GM23338 (cell line): ENCODE data around the gene KAZN.

Experiments
- CTCF ChIP-seq, 2 experiments: fragments of 200-600 bp in 1 of 2; sonication (generic) in 1 of 2; conservative IDR thresholded peaks; 2 replicates each; pipeline versions ENCODE4 v1.5.1 to v1.6.1; 2016 to 2017; ENCODE audit warnings: antibody characterized with exemption in 2 of 2, low read depth in 2 of 2, mild to moderate bottlenecking in 2 of 2, moderate library complexity in 1 of 2
- JUNB ChIP-seq: IDR thresholded peaks from one replicate; pipeline ENCODE4 v1.6.1; 2016; ENCODE audit warnings: antibody characterized with exemption; ENCODE audit not compliant: unreplicated experiment
- POLR2AphosphoS5 ChIP-seq: IDR thresholded peaks from 2 replicates; pipeline ENCODE4 v1.6.1; 2016; ENCODE audit warnings: antibody characterized with exemption, low read depth

DNA sequence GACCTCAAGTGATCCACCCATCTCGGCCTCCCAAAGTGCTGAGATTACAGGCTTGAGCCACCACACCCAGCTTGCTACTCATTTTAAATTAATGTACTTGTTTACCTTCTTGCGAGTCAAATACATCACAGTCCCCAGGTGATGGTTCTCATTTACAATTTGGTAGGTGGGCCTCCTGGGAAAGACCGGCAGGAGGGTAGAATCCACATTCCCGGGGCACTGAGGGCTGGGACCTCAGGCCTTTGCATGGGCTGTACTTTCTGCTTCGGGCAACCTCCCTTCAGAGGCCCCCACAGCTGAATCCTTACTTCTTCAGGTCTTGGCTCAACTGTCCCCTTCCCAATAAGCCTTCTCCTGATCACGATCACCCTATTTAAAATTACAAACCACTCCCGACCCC lies 165.5 kb downstream of the KAZN start:
- TF ChIP-seq POLR2AphosphoS5 (no peak), CTCF (conservative IDR thresholded peaks at IDR 0.05; ENCODE audit: low read depth in 2 of 2) (no peak), JUNB (no peak)
